Measurements from ENCODE around the gene TXLNG. TPM values are rescaled to one million over a fixed set of nuclear protein-coding genes. Genes with fewer than 3 reads are reported as not detected.

The TXLNG gene
- total and polyA plus RNA-seq, 2 donors (not counting 1 experiment from before 2014, with no cell fraction given) = 12.5 to 13.1 TPM

DNA sequence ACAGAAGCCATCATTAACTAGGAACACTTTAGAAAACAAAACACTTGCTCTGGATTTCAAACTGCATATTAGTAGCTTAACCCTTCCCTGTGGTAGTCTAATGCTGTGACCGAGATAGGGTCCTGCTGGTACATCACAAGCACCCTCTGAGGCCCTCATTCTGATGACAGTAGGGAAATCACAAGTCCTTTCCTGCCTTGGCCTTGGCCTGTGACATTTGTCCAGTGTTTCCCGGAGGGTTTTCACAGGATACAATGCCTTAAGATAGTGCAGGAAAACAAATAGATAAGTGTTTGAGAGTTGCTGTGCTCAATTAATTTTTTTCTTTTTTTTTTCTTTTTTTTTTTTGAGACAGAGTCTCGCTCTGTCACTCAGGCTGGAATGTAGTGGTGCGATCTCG lies 37.8 kb upstream of the TXLNG start:
- Histone ChIP-seq H3K36me3 (replicated peaks in 1 of 2; ENCODE audit: control extremely low read depth in 1 of 2, control insufficient read depth in 1 of 2, extremely low read depth in 1 of 2, insufficient read depth in 2 of 2, low read length in 1 of 2) (peaks cover 5 to 31% of the 10 kb centered on the region in 2 experiments), H2AFZ (ENCODE audit: insufficient read depth, low read depth, low read length, poor library complexity, severe bottlenecking) (no peak overlapping the region), H3K9ac (ENCODE audit: low read length) (no peak overlapping the region), H3K4me1 (ENCODE audit: control insufficient read depth in 2 of 2, insufficient read depth in 2 of 2, low read length in 2 of 2) (no peaks in the 10 kb centered on the region), H3K9me3 (ENCODE audit: control extremely low read depth in 1 of 3, control insufficient read depth in 2 of 3, insufficient read depth in 1 of 3, low read length in 2 of 3) (no peaks in the 10 kb centered on the region), H3K27ac (ENCODE audit: low read length in 2 of 2) (no peak overlapping the region), H3K4me3 (ENCODE audit: control extremely low read depth in 1 of 5, extremely low read depth in 1 of 5, insufficient read depth in 1 of 5, low read depth in 2 of 5, low read length in 4 of 5) (no peak overlapping the region), H3K27me3 (replicated peaks in 1 of 4; ENCODE audit: control extremely low read depth in 1 of 4, control insufficient read depth in 3 of 4, insufficient read depth in 4 of 4, low read length in 3 of 4) (no peaks in the 10 kb centered on the region), H3K79me2 (ENCODE audit: control insufficient read depth, insufficient read depth, low read length) (no peaks in the 10 kb centered on the region), H3K4me2 (replicated peaks; ENCODE audit: low read depth, low read length, poor library complexity, severe bottlenecking) (no peak overlapping the region), H4K20me1 (ENCODE audit: control insufficient read depth, insufficient read depth, low read length, poor library complexity, severe bottlenecking) (no peaks in the 10 kb centered on the region)
- Mint-ChIP-seq H3K27me3 (no peaks in the 10 kb centered on the region), H3K4me1 (no peaks in the 10 kb centered on the region), H3K4me3 (no peak overlapping the region), H3K9me3 (ENCODE audit: insufficient read depth) (no peaks in the 10 kb centered on the region), H3K27ac (no peak overlapping the region)
- no peak for ATAC-seq (ENCODE audit: low read depth)
- TF ChIP-seq CTCF (IDR thresholded peaks at IDR 0.05) (no peak), EZH2 (IDR thresholded peaks at IDR 0.05; ENCODE audit: borderline replicate concordance, insufficient read depth, low read depth, low read length, poor library complexity, severe bottlenecking) (no peak)
- CTCF ChIA-PET = no interaction called here
- no peak for DNase-seq
- POLR2A ChIA-PET = no interaction called here
- intact Hi-C loops (cut with micrococcal nuclease) = no loop called here
- no CpG with 5 or more reads among the region's 5 CpGs for WGBS (ENCODE audit: insufficient coverage)

DNA sequence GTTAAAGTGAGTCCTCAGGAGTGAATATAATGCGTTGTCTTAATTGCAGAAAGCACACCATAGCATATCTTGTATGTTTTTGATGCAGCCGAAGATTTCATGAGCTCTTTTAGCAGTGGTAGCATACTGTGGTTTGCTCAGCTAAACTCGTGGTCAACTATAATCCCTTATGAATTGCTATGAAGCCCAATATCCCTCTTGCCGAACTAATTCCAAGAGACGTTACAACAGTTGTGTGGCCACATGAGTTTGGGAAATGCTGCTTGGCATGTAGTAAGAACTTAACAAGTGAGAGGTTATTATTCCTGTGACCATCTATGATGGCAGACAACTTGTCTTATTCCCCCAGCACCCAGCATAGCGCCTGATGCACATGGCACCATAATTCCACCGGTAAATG lies 36.1 kb upstream of the TXLNG start:
- intact Hi-C loops (cut with micrococcal nuclease) = no loop called here
- H3K4me1 Mint-ChIP-seq = no peaks in the 10 kb centered on the region
- H3K4me2 ChIP-seq (replicated peaks; ENCODE audit: low read depth, low read length, poor library complexity, severe bottlenecking) = no peak overlapping the region
- POLR2A ChIA-PET = no interaction called here
- CTCF ChIA-PET = no interaction called here
- no peaks in the 10 kb centered on the region for H3K9me3 Mint-ChIP-seq (ENCODE audit: insufficient read depth)
- H3K27ac ChIP-seq (ENCODE audit: low read length in 2 of 2) = no peak overlapping the region
- H2AFZ ChIP-seq (ENCODE audit: insufficient read depth, low read depth, low read length, poor library complexity, severe bottlenecking) = no peak overlapping the region
- no peaks in the 10 kb centered on the region for H3K27me3 ChIP-seq (replicated peaks in 1 of 4; ENCODE audit: control extremely low read depth in 1 of 4, control insufficient read depth in 3 of 4, insufficient read depth in 4 of 4, low read length in 3 of 4)
- no peak for TF ChIP-seq CTCF (IDR thresholded peaks at IDR 0.05)
- H3K9ac ChIP-seq (ENCODE audit: low read length) = no peak overlapping the region
- no peaks in the 10 kb centered on the region for H4K20me1 ChIP-seq (ENCODE audit: control insufficient read depth, insufficient read depth, low read length, poor library complexity, severe bottlenecking)
- DNase-seq (no peak), ATAC-seq (ENCODE audit: low read depth) (no peak)
- peaks cover 8 to 19% of the 10 kb centered on the region in 2 experiments for H3K36me3 ChIP-seq (replicated peaks in 1 of 2; ENCODE audit: control extremely low read depth in 1 of 2, control insufficient read depth in 1 of 2, extremely low read depth in 1 of 2, insufficient read depth in 2 of 2, low read length in 1 of 2)
- WGBS (ENCODE audit: insufficient coverage) = no CpG with 5 or more reads among the region's 7 CpGs
- H3K79me2 ChIP-seq (ENCODE audit: control insufficient read depth, insufficient read depth, low read length) = no peaks in the 10 kb centered on the region
- H3K4me1 ChIP-seq (ENCODE audit: control insufficient read depth in 2 of 2, insufficient read depth in 2 of 2, low read length in 2 of 2) = no peaks in the 10 kb centered on the region
- H3K4me3 Mint-ChIP-seq = no peak overlapping the region
- H3K27ac Mint-ChIP-seq = no peak overlapping the region
- H3K9me3 ChIP-seq (ENCODE audit: control extremely low read depth in 1 of 3, control insufficient read depth in 2 of 3, insufficient read depth in 1 of 3, low read length in 2 of 3) = no peaks in the 10 kb centered on the region
- no peaks in the 10 kb centered on the region for H3K27me3 Mint-ChIP-seq
- H3K4me3 ChIP-seq (ENCODE audit: control extremely low read depth in 1 of 5, extremely low read depth in 1 of 5, insufficient read depth in 1 of 5, low read depth in 2 of 5, low read length in 4 of 5) = no peak overlapping the region

Measured in B cell (primary cell).